ENCODE data around the gene BNC2.

BNC2 gene

GRCh38 chr9:16879416-16879815 is 8.9 kb upstream of the BNC2 start:
- H3K4me3 ChIP-seq (ENCODE audit: low read length): no peak overlapping the region
- TF ChIP-seq CTCF (conservative IDR thresholded peaks at IDR 0.05; ENCODE audit: low read depth, low read length): no peak
- no peak for DNase-seq (ENCODE audit: low read depth)

GRCh38 chr9:16877256-16877655 is 6.8 kb upstream of the BNC2 start:
- no peak for TF ChIP-seq CTCF (conservative IDR thresholded peaks at IDR 0.05; ENCODE audit: low read depth, low read length)
- DNase-seq (ENCODE audit: low read depth): no peak
- no peak overlapping the region for H3K4me3 ChIP-seq (ENCODE audit: low read length)

- H3K4me3 ChIP-seq (ENCODE audit: low read length): no peak overlapping the region
- no peak for TF ChIP-seq CTCF (conservative IDR thresholded peaks at IDR 0.05; ENCODE audit: low read depth, low read length)
- DNase-seq (ENCODE audit: low read depth): no peak
Measured at GRCh38 chr9:16873126-16873802, 2.8 kb upstream of the BNC2 start.

- TF ChIP-seq CTCF (conservative IDR thresholded peaks at IDR 0.05; ENCODE audit: low read depth, low read length): peak; percentile 2
- peak overlapping the region; percentile 86 for H3K4me3 ChIP-seq (ENCODE audit: low read length)
- DNase-seq (ENCODE audit: low read depth): no peak
Measured at GRCh38 chr9:16871336-16872151, 1.1 kb upstream of the BNC2 start.

- DNase-seq (ENCODE audit: low read depth): no peak
- TF ChIP-seq CTCF (conservative IDR thresholded peaks at IDR 0.05; ENCODE audit: low read depth, low read length): no peak
Measured at GRCh38 chr9:16869882-16870595, 431 bp downstream of the BNC2 start.

GRCh38 chr9:16869131-16869881 is 1.2 kb downstream of the BNC2 start:
- H3K4me3 ChIP-seq (ENCODE audit: low read length): peak overlapping the region; percentile 86
- TF ChIP-seq CTCF (conservative IDR thresholded peaks at IDR 0.05; ENCODE audit: low read depth, low read length): no peak
- DNase-seq (ENCODE audit: low read depth): no peak

More at GRCh38 chr9:16869882-16870595, 431 bp downstream of the BNC2 start:
- H3K4me3 ChIP-seq (ENCODE audit: low read length): peak overlapping the region; percentile 86
